ENCODE data around the gene SMURF1. TPM values are rescaled to one million over a fixed set of nuclear protein-coding genes. Genes with fewer than 3 reads are reported as not detected.

The SMURF1 gene
- total RNA-seq, 3 donors from 2014 or later (not counting 1 experiment from before 2014, with no cell fraction given): 33.3 to 34.7 (median 34.2) TPM

GRCh38 chr7:99030951-99031350 is 113.0 kb downstream of the SMURF1 start:
- Mint-ChIP-seq H3K9me3 (no peaks in the 10 kb centered on the region), H3K4me3 (no peak overlapping the region), H3K27ac (peak overlapping the region in 1 of 2 donors; percentile 47), H3K36me3 (no peaks in the 10 kb centered on the region), H3K27me3 (ENCODE audit: low read depth in 2 of 2) (no peaks in the 10 kb centered on the region), H3K4me1 (no peaks in the 10 kb centered on the region)
- Histone ChIP-seq H3K36me3 (ENCODE audit: control insufficient read depth, insufficient read depth, low read length) (peaks cover 63% of the 10 kb centered on the region), H3K27me3 (ENCODE audit: control insufficient read depth, insufficient read depth, low read length) (no peaks in the 10 kb centered on the region), H3K4me1 (ENCODE audit: control insufficient read depth, insufficient read depth, low read length) (no peaks in the 10 kb centered on the region), H3K9me3 (ENCODE audit: control insufficient read depth, insufficient read depth, low read length) (no peaks in the 10 kb centered on the region), H3K27ac (ENCODE audit: low read length) (no peak overlapping the region), H3K4me3 (ENCODE audit: low read length) (no peak overlapping the region)
- DNase-seq (no peak), ATAC-seq (no peak)
- no peak for TF ChIP-seq CTCF (IDR thresholded peaks at IDR 0.05)
- WGBS (ENCODE audit: insufficient coverage): 93% methylated on average over 5 of the region's 5 CpGs
- intact Hi-C loops (cut with micrococcal nuclease): no loop called here

GRCh38 chr7:99030457-99030856 is 113.5 kb downstream of the SMURF1 start:
- DNase-seq (no peak), ATAC-seq (no peak)
- no peaks in the 10 kb centered on the region for H3K27me3 ChIP-seq (ENCODE audit: control insufficient read depth, insufficient read depth, low read length)
- intact Hi-C loops (cut with micrococcal nuclease): no loop called here
- WGBS (ENCODE audit: insufficient coverage): 99% methylated on average over 6 of the region's 6 CpGs
- Mint-ChIP-seq H3K27me3 (ENCODE audit: low read depth in 2 of 2) (no peaks in the 10 kb centered on the region), H3K4me3 (no peak overlapping the region), H3K4me1 (no peaks in the 10 kb centered on the region), H3K9me3 (no peaks in the 10 kb centered on the region), H3K36me3 (no peaks in the 10 kb centered on the region), H3K27ac (peak overlapping the region in 1 of 2 donors; percentile 47)
- no peaks in the 10 kb centered on the region for H3K4me1 ChIP-seq (ENCODE audit: control insufficient read depth, insufficient read depth, low read length)
- TF ChIP-seq CTCF (IDR thresholded peaks at IDR 0.05): no peak
- H3K4me3 ChIP-seq (ENCODE audit: low read length): no peak overlapping the region
- H3K27ac ChIP-seq (ENCODE audit: low read length): no peak overlapping the region
- no peaks in the 10 kb centered on the region for H3K9me3 ChIP-seq (ENCODE audit: control insufficient read depth, insufficient read depth, low read length)
- peaks cover 58% of the 10 kb centered on the region for H3K36me3 ChIP-seq (ENCODE audit: control insufficient read depth, insufficient read depth, low read length)

GRCh38 chr7:99029466-99030435 is 114.2 kb downstream of the SMURF1 start:
- ATAC-seq (no peak), DNase-seq (no peak)
- TF ChIP-seq CTCF (IDR thresholded peaks at IDR 0.05): no peak
- Histone ChIP-seq H3K36me3 (ENCODE audit: control insufficient read depth, insufficient read depth, low read length) (peaks cover 51% of the 10 kb centered on the region), H3K4me1 (ENCODE audit: control insufficient read depth, insufficient read depth, low read length) (no peaks in the 10 kb centered on the region), H3K27me3 (ENCODE audit: control insufficient read depth, insufficient read depth, low read length) (no peaks in the 10 kb centered on the region), H3K27ac (ENCODE audit: low read length) (no peak overlapping the region), H3K4me3 (ENCODE audit: low read length) (no peak overlapping the region), H3K9me3 (ENCODE audit: control insufficient read depth, insufficient read depth, low read length) (no peaks in the 10 kb centered on the region)
- Mint-ChIP-seq H3K4me1 (no peaks in the 10 kb centered on the region), H3K27ac (peak overlapping the region in 1 of 2 donors; percentile 47), H3K4me3 (no peak overlapping the region), H3K9me3 (no peaks in the 10 kb centered on the region), H3K27me3 (ENCODE audit: low read depth in 2 of 2) (no peaks in the 10 kb centered on the region), H3K36me3 (no peaks in the 10 kb centered on the region)
- intact Hi-C loops (cut with micrococcal nuclease): no loop called here
- 84% methylated on average over 9 of the region's 9 CpGs for WGBS (ENCODE audit: insufficient coverage)
